Activated CD8-positive, alpha-beta memory T cell treated with anti-CD3 and anti-CD28 coated beads, Interleukin-2, amount 50 U/mL, for 4 hours (primary cell): Measurements from ENCODE around the gene ST3GAL3.

Experiments used
- DNase-seq: peaks from one replicate; pipeline ENCODE4 v3.0.0-alpha.2; 2020

ST3GAL3 gene

GRCh38 chr1:43789604-43790550, 82.5 kb downstream of the ST3GAL3 start:
- no peak for DNase-seq

- DNase-seq = no peak
Observed at GRCh38 chr1:43791243-43791642, 83.9 kb downstream of the ST3GAL3 start.

GRCh38 chr1:43796111-43796581, 88.8 kb downstream of the ST3GAL3 start:
- no peak for DNase-seq

- no peak for DNase-seq
Observed at GRCh38 chr1:43797891-43798290, 90.6 kb downstream of the ST3GAL3 start.

- no peak for DNase-seq
Observed at GRCh38 chr1:43799656-43800635, 92.6 kb downstream of the ST3GAL3 start.

DNA sequence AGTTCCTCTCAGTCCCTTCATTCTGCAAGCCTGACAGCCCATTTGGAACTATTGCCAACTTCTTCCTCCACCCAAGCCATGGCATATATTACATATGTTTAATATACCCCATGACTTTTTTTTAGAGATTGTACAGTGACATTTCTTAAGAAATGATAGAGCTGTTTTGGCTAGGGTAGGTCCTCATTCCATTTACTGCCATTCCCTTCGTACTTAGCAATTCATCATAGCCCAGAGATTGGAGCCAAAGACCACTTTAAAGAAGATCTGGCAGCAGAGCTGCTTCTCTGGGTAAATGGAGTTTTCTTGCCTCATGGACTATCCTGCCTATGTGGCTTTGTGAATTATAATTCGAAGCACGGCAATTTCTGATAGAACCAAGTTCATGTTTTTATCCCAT, 93.4 kb downstream of the ST3GAL3 start:
- no peak for DNase-seq

DNA sequence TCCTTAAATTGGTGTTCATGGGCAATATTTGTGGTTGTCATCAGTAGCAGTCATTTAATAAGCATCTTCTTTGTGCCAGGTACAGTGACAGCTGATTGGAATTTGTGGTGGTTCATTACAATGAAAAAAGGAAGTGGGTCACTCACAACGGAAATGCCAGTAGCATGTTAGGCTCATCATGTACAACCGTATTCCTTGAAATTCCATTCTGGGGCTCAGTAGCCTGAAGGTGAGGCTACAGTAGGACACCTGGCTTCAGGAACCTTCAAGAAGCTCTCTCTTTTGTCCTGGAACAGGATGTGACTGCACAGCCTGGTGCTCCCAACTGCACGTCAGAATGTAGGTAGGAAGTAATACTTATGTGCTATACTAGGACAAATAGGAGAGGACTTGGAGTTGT, 93.9 kb downstream of the ST3GAL3 start:
- DNase-seq = no peak

- DNase-seq = no peak
Observed at GRCh38 chr1:43802356-43802980, 95.1 kb downstream of the ST3GAL3 start.

DNA sequence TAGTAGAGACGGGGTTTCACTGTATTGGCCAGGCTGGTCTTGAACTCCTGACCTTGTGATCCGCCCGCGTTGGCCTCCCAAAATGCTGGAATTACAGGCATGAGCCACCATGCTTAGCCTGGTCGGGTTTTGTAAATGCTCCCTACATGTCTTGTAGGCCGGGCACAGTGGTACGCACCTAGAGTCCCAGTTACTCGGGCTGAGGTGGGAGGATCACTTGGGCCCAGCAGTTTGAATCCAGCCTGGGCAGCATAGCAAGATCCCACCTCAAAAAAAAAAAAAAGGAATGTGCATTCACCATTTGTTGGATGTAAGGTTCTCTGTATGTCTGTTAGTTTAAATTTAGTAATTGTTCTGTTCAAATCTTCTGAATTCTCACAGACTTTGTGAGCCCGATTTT, 95.8 kb downstream of the ST3GAL3 start:
- DNase-seq = no peak

GRCh38 chr1:43803646-43804045, 96.3 kb downstream of the ST3GAL3 start:
- DNase-seq = no peak

DNA sequence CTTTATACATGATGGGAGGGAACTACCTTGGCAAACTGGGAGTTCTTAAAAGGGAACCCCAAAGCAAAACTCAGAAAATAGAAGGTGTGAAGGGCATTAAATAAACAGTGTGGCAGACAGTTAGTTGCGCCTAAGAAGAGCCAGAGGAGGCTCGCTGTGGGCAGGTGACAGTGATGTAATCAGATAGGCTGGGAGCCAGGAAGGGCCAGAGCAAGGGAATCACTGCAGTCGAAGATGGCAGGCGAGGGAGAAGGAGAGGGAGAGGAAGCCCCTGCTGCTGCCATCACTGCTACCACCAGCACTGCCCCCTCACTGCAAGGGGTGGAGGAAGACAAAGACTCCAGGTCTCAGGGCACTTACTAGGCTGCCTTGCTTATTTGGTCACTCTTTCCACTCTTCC, 97.2 kb downstream of the ST3GAL3 start:
- DNase-seq = no peak

GRCh38 chr1:43805340-43805739, 98.0 kb downstream of the ST3GAL3 start:
- no peak for DNase-seq

GRCh38 chr1:43806183-43806582, 98.8 kb downstream of the ST3GAL3 start:
- no peak for DNase-seq

GRCh38 chr1:43809097-43809673, 101.8 kb downstream of the ST3GAL3 start:
- no peak for DNase-seq

GRCh38 chr1:43812579-43812978, 105.2 kb downstream of the ST3GAL3 start:
- DNase-seq = no peak

DNA sequence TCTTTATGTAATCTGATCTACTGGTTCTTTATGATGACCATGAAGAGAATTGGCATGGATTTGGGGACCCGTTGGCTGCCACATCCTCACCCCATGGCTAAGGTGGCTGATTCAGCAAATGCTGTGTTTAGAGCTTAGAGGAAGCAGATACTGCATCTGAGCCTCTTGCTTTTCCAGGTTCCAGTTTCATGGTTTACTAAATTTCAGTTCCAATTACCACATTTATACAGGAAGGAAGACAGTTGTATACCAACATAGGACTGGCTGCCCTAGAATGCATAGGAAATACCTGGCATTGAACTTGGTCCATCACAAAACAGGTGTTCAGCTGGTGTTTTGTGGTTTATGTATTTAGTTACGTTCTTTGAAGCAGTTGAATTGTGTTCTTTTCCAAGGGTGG, 107.1 kb downstream of the ST3GAL3 start:
- no peak for DNase-seq

GRCh38 chr1:43817304-43817939, 110.1 kb downstream of the ST3GAL3 start:
- no peak for DNase-seq

DNA sequence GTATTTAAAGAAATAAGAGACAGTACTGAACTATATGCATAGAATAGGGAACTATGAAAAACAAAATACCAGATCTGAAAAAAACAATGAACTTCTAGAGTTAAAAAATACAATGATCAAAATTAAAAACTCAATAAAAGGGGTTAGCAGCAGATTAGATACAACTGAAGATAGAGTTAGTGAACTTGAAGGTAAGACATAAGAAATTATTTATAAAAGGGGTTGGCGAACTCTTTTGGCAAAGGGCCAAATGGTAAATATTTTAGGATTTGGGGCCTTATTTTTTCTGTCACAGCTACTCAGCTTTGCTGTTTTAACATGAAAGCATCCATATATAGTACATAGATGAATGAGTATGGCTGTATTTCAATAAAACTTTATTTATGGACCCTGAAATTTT, 111.4 kb downstream of the ST3GAL3 start:
- DNase-seq = no peak

- DNase-seq = no peak
Observed at GRCh38 chr1:43819357-43819756, 112.0 kb downstream of the ST3GAL3 start.

DNA sequence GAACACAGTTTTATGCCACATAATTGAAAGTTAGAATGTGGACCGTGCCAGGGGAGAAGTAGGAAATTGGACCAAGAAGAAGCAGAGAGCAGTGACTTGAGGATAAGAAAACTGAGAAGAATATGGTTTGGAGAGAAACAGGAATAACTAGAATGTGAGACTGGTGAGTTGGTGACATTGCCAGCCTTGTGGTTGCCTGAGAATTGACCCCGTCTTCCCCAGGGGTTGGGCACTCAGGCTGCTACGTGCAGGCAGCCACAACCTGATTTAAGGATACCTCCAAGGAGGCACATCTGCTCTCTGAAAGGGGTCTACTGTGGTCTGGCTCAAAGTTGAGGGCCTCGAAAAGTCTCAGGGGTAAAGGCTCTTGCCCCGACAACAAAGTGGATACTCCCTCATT, 114.1 kb downstream of the ST3GAL3 start:
- DNase-seq = no peak

- DNase-seq = no peak
Observed at GRCh38 chr1:43822040-43822690, 114.8 kb downstream of the ST3GAL3 start.

DNA sequence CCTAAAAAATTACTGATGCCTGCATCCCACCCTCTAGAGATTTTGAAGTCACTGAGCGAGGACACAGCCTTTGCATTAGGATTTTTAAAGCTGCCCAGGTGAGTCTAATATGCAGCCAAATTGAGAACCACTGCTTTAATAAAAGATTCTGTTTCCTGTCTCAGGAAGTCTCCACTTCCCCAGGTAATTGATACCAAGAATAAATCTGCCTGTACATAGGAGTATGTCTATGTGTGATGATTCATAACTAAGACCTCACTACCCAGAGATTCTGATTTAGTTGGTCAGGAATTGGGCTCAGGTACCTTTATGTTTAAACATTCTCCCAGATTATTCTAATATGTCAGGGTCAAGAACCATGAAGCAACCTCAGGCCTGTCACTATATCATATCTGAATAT, 117.5 kb downstream of the ST3GAL3 start:
- DNase-seq = no peak
